Measurements from ENCODE around the gene SPTLC1. TPM values are rescaled to one million over a fixed set of nuclear protein-coding genes. Genes with fewer than 3 reads are reported as not detected.

The SPTLC1 gene
- total and polyA plus RNA-seq, 11 donors = 10.6 to 41.0 (median 22.1) TPM

- Histone ChIP-seq H3K36me3 (peaks cover 0 to 77% (median 44%) of the 10 kb centered on the region in 9 donors), H3K4me1 (no peaks in the 10 kb centered on the region), H3K27ac (no peak overlapping the region), H3K4me3 (no peak overlapping the region), H3K27me3 (no peaks in the 10 kb centered on the region), H3K9me3 (peaks cover 0 to 31% (median 16%) of the 10 kb centered on the region in 12 donors)
- no peak for ATAC-seq
- TF ChIP-seq POLR2A (IDR thresholded peaks at IDR 0.05) (no peak), CTCF (IDR thresholded peaks at IDR 0.05) (no peak)
- DNase-seq = no peak
- intact Hi-C loops (cut with DNase I) = no loop called here
Measured at GRCh38 chr9:92058026-92058425, 57.2 kb downstream of the SPTLC1 start.

GRCh38 chr9:92057226-92057625 is 58.0 kb downstream of the SPTLC1 start:
- Histone ChIP-seq H3K36me3 (peaks cover 0 to 75% (median 47%) of the 10 kb centered on the region in 9 donors), H3K27ac (no peak overlapping the region), H3K27me3 (no peaks in the 10 kb centered on the region), H3K4me1 (no peaks in the 10 kb centered on the region), H3K9me3 (peaks cover 0 to 25% (median 13%) of the 10 kb centered on the region in 12 donors), H3K4me3 (no peak overlapping the region)
- WGBS, 4 donors = 90 to 97% (median 91%) methylated on average over 1 of the region's 1 CpG
- intact Hi-C loops (cut with DNase I) = no loop called here
- DNase-seq (no peak), ATAC-seq (no peak)
- TF ChIP-seq POLR2A (IDR thresholded peaks at IDR 0.05) (no peak), CTCF (IDR thresholded peaks at IDR 0.05) (no peak)

GRCh38 chr9:92055624-92056023 is 59.6 kb downstream of the SPTLC1 start:
- intact Hi-C loops (cut with DNase I) = no loop called here
- DNase-seq = no peak
- Histone ChIP-seq H3K9me3 (peaks cover 0 to 10% (median 0%) of the 10 kb centered on the region in 12 donors), H3K36me3 (peaks cover 0 to 72% (median 47%) of the 10 kb centered on the region in 9 donors), H3K27me3 (no peaks in the 10 kb centered on the region), H3K4me1 (no peaks in the 10 kb centered on the region), H3K27ac (no peak overlapping the region), H3K4me3 (no peak overlapping the region)
- 66 to 79% (median 71%) methylated on average over 2 of the region's 2 CpGs for WGBS, 4 donors
- no peak for ATAC-seq
- TF ChIP-seq CTCF (IDR thresholded peaks at IDR 0.05) (no peak), POLR2A (IDR thresholded peaks at IDR 0.05) (no peak)

GRCh38 chr9:92048924-92049625 is 66.1 kb downstream of the SPTLC1 start:
- Histone ChIP-seq H3K4me3 (no peak overlapping the region), H3K9me3 (peaks cover 0 to 4% (median 0%) of the 10 kb centered on the region in 12 donors), H3K36me3 (peaks cover 0 to 90% (median 70%) of the 10 kb centered on the region in 9 donors), H3K4me1 (no peaks in the 10 kb centered on the region), H3K27me3 (no peaks in the 10 kb centered on the region), H3K27ac (no peak overlapping the region)
- DNase-seq (no peak), ATAC-seq (no peak)
- no peak for TF ChIP-seq CTCF (IDR thresholded peaks at IDR 0.05)
- TF ChIP-seq POLR2A (IDR thresholded peaks at IDR 0.05) = no peak
- WGBS, 4 donors = 89 to 95% (median 94%) methylated on average over 12 of the region's 12 CpGs
- intact Hi-C loops (cut with DNase I) = no loop called here
